ENCODE results near the gene MYO18A. TPM values are rescaled to one million over a fixed set of nuclear protein-coding genes. Genes with fewer than 3 reads are reported as not detected.

MYO18A gene
- total RNA-seq, 4 donors from 2014 or later: 33.2 to 104 (median 59.3) TPM

DNA sequence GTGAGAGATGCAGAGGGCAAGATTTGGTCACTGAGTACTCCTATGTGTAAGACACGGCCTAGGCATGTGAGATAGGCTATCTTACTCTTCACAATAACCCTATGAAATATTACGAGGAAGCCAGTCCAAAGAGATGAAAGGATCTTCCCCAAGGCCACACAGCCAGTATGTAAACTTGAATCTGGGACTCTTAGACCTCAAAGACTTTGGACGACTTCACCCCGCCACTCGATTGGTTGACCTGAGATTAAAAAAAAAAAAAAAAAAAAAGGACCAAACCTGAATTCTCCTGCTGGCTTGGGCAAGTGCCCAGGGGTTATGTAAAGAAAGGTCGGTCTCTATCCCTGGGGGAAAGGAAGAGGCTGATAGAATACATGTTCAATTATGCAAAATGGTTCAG is 104.1 kb downstream of the MYO18A start:
- Histone ChIP-seq H3K4me3 (no peak overlapping the region), H3K27ac (no peak overlapping the region), H3K9me3 (no peaks in the 10 kb centered on the region), H3K4me1 (no peaks in the 10 kb centered on the region), H3K36me3 (no peaks in the 10 kb centered on the region), H3K27me3 (no peaks in the 10 kb centered on the region)
- DNase-seq: no peak
- TF ChIP-seq, protein P1, sequence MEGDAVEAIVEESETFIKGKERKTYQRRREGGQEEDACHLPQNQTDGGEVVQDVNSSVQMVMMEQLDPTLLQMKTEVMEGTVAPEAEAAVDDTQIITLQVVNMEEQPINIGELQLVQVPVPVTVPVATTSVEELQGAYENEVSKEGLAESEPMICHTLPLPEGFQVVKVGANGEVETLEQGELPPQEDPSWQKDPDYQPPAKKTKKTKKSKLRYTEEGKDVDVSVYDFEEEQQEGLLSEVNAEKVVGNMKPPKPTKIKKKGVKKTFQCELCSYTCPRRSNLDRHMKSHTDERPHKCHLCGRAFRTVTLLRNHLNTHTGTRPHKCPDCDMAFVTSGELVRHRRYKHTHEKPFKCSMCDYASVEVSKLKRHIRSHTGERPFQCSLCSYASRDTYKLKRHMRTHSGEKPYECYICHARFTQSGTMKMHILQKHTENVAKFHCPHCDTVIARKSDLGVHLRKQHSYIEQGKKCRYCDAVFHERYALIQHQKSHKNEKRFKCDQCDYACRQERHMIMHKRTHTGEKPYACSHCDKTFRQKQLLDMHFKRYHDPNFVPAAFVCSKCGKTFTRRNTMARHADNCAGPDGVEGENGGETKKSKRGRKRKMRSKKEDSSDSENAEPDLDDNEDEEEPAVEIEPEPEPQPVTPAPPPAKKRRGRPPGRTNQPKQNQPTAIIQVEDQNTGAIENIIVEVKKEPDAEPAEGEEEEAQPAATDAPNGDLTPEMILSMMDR (IDR thresholded peaks at IDR 0.05): no peak
- TF ChIP-seq POLR2A (IDR thresholded peaks at IDR 0.05): no peak
- intact Hi-C loops (cut with DNase I; ENCODE audit: low total_unique reads): no loop called here

DNA sequence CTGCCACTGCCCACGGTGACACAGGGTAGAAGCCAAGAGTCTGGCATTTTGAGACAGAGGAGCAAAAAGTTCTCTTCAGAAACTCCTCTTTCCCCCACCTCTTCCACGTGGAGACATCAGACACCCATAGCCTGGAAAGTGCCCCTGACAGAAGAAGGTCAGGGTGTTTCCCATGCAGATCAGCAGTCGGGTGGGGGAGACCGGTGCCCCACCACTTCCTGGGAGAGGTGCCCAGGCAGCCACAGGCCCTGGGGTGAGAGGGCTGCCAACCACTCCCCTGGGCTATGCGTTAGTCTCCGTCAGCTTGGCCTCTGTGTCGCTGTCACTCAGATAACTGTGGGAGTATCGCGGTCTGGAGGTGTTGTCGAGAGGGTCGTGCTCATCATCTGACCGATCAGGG is 105.7 kb downstream of the MYO18A start:
- no peaks in the 10 kb centered on the region for H3K4me1 ChIP-seq
- no peak overlapping the region for H3K27ac ChIP-seq
- TF ChIP-seq, protein P1 (IDR thresholded peaks at IDR 0.05): no peak
- no peak for TF ChIP-seq POLR2A (IDR thresholded peaks at IDR 0.05)
- no peaks in the 10 kb centered on the region for H3K27me3 ChIP-seq
- intact Hi-C loops (cut with DNase I; ENCODE audit: low total_unique reads): no loop called here
- no peaks in the 10 kb centered on the region for H3K9me3 ChIP-seq
- H3K36me3 ChIP-seq: no peaks in the 10 kb centered on the region
- H3K4me3 ChIP-seq: no peak overlapping the region
- DNase-seq: no peak

DNA sequence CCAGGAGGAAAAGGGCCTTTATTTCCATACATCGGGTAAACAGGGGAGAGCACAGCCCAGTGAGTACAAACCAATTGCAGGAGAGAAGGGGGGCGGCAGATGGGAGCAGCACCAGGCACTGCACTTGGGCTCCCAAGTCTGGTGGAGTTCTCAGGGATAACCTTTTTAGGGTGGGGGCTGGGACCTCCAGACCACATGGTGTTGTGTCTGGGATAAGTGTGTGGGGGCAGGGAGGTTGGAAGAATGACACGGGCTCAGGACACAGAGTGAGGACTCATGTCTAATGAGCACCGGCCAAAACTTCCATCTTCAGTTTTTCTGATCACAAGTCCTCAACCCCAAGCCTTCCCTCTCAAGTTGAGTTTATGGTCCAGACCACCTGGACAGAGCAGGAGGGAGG is 106.7 kb downstream of the MYO18A start:
- Histone ChIP-seq H3K27me3 (no peaks in the 10 kb centered on the region), H3K4me3 (no peak overlapping the region), H3K4me1 (no peaks in the 10 kb centered on the region), H3K36me3 (no peaks in the 10 kb centered on the region), H3K27ac (no peak overlapping the region), H3K9me3 (no peaks in the 10 kb centered on the region)
- intact Hi-C loops (cut with DNase I; ENCODE audit: low total_unique reads): no loop called here
- TF ChIP-seq POLR2A (IDR thresholded peaks at IDR 0.05): no peak
- TF ChIP-seq, protein P1 (IDR thresholded peaks at IDR 0.05): no peak
- DNase-seq: no peak

DNA sequence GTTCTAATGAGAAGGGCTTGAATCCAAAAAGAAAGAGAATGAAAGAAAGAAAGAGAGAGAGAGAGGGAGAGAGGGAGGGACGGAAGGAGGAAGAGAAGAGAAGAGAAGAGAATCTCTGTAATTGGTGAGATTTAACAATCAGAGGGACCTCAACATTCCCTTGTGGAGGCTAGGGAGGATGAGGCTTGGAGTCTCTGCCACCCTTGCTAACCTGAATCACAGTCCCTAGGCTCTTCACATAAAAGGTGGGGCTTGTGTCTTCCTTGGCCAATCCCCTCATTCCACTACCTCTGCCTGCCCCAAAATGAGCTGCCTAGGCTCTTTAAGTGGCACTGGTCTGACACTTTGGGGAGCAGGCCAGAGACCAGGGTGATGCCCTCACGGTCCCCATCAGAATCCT is 107.2 kb downstream of the MYO18A start:
- no peak for TF ChIP-seq POLR2A (IDR thresholded peaks at IDR 0.05)
- TF ChIP-seq, protein P1 (IDR thresholded peaks at IDR 0.05): no peak
- no peaks in the 10 kb centered on the region for H3K27me3 ChIP-seq
- H3K36me3 ChIP-seq: no peaks in the 10 kb centered on the region
- H3K4me3 ChIP-seq: no peak overlapping the region
- H3K27ac ChIP-seq: no peak overlapping the region
- DNase-seq: no peak
- H3K9me3 ChIP-seq: no peaks in the 10 kb centered on the region
- intact Hi-C loops (cut with DNase I; ENCODE audit: low total_unique reads): no loop called here
- H3K4me1 ChIP-seq: no peaks in the 10 kb centered on the region

DNA sequence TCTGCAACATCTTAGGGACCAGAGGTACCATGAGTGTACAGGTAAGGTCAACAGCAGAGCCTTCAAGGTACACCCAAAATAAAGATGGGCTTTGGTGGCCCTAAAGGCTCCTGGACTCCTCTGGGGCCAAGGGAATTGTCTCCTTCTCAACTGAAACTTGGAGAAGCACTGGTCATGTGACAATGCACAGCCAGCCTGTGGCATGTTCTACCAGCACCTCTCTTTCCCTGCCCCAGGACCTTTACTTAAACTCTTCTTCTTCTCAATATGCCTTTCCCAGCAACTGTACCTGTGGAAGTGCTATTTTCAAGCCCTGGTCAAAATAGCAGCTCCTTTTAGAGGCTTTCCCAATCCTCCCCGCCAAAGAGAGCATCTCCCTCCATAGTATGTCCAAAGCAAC is 108.9 kb downstream of the MYO18A start:
- intact Hi-C loops (cut with DNase I; ENCODE audit: low total_unique reads): no loop called here
- no peak for DNase-seq
- Histone ChIP-seq H3K4me3 (no peak overlapping the region), H3K27ac (no peak overlapping the region), H3K27me3 (no peaks in the 10 kb centered on the region), H3K9me3 (no peaks in the 10 kb centered on the region), H3K4me1 (no peaks in the 10 kb centered on the region), H3K36me3 (no peaks in the 10 kb centered on the region)
- TF ChIP-seq, protein P1 (IDR thresholded peaks at IDR 0.05): no peak
- no peak for TF ChIP-seq POLR2A (IDR thresholded peaks at IDR 0.05)

Data from uterus (tissue), 4 donors.